A549 (cell line): ENCODE data around the gene CCDC34. TPM values are rescaled to one million over a fixed set of nuclear protein-coding genes. Genes with fewer than 3 reads are reported as not detected.
A peak's percentile ranks its signal among the peaks of the same experiment; 100 is the strongest.

ENCODE experiments used
- ATAC-seq, 2 experiments: fragments of 200-7000 bp in 1 of 2; fragments of >200 bp in 1 of 2; cut with Nextera tagmentation in 1 of 2; cut with Tn5 transposase in 1 of 2; 3 replicates each; pipeline versions ENCODE4 v1.8.0 to v1.9.1; 2018 to 2020; ENCODE audit warnings: mild to moderate bottlenecking in 1 of 2, moderate library complexity in 1 of 2
- CTCF ChIA-PET: fragments of 300-600 bp; sonication (Branson Sonifier 250); formaldehyde crosslinking; extraction: SDS; loops from one replicate; lab custom pipeline; 2021; ENCODE audit warnings: antibody characterized with exemption, inconsistent platforms; lab: Yijun Ruan, JAX
- POLR2A ChIA-PET: fragments of 350-600 bp; formaldehyde crosslinking; extraction: SDS; loops from one replicate; lab custom pipeline; 2021; ENCODE audit warnings: antibody characterized with exemption, inconsistent platforms; lab: Yijun Ruan, JAX
- DNase-seq, 2 experiments: peaks; one replicate each; pipeline versions ENCODE4 v3.0.0 to v3.0.0-alpha.2; 2011 to 2016; ENCODE audit warnings: low read depth in 1 of 2, low spot score in 1 of 2
- FAIRE-seq: peaks from 2 replicates; lab custom pipeline; 2011; peaks lifted over from hg19 to GRCh38; lab: Jason Lieb, UNC
- H3K27ac ChIP-seq, 2 experiments: fragments of >200 bp; sonication (Bioruptor Twin); formaldehyde crosslinking; 3 replicates each; pipeline ENCODE4 v1.5.1; 2016 to 2017
- H3K4me1 ChIP-seq: fragments of >200 bp; sonication (Bioruptor Twin); formaldehyde crosslinking; 3 replicates; pipeline ENCODE4 v1.6.1; 2016
- H3K4me2 ChIP-seq: fragments of >200 bp; sonication (Bioruptor Twin); formaldehyde crosslinking; 3 replicates; pipeline ENCODE4 v1.6.1; 2016
- H3K4me3 ChIP-seq: fragments of >200 bp; sonication (Bioruptor Twin); formaldehyde crosslinking; 3 replicates; pipeline ENCODE4 v1.5.1; 2016
- H3K9me3 ChIP-seq: fragments of >200 bp; sonication (Bioruptor Twin); formaldehyde crosslinking; 3 replicates; pipeline ENCODE4 v1.6.1; 2016
- ATOH8 ChIP-seq: fragments of 250-450 bp; sonication (Bioruptor Pico); IDR thresholded peaks from 2 replicates; pipeline ENCODE4 v1.5.0; 2020; ENCODE audit warnings: low read depth, mild to moderate bottlenecking, moderate library complexity
- CBX2 ChIP-seq: fragments of 200-600 bp; sonication (generic); IDR thresholded peaks from 2 replicates; pipeline ENCODE4 v1.6.1; 2016; ENCODE audit warnings: low read depth, mild to moderate bottlenecking, borderline replicate concordance
- CHD2 ChIP-seq: fragments of 150-350 bp; IDR thresholded peaks from 2 replicates; pipeline ENCODE4 v1.6.1; 2014; ENCODE audit warnings: low read length; ENCODE audit not compliant: partially characterized antibody
- E2F6 ChIP-seq: IDR thresholded peaks from 2 replicates; pipeline ENCODE4 v1.6.1; 2012; ENCODE audit warnings: low read depth, borderline replicate concordance
- EP300 ChIP-seq, 2 experiments: fragments of >200 bp; sonication (Bioruptor Twin); formaldehyde crosslinking; IDR thresholded peaks; 2 replicates in 1 of 2; 3 replicates in 1 of 2; pipeline ENCODE4 v1.6.1; 2016 to 2017
- FOSB ChIP-seq: fragments of 250-450 bp; sonication (Bioruptor Pico); IDR thresholded peaks from 2 replicates; pipeline ENCODE4 v1.5.0; 2020; ENCODE audit warnings: mild to moderate bottlenecking, moderate library complexity
- FOXS1 ChIP-seq: fragments of 250-450 bp; sonication (Bioruptor Pico); IDR thresholded peaks from 2 replicates; pipeline ENCODE4 v1.5.0; 2020; ENCODE audit warnings: mild to moderate bottlenecking, moderate library complexity
- GATA3 ChIP-seq: IDR thresholded peaks from 2 replicates; pipeline ENCODE4 v1.6.1; 2012; ENCODE audit warnings: borderline replicate concordance
- HES2 ChIP-seq: fragments of >200 bp; sonication (Bioruptor Twin); formaldehyde crosslinking; IDR thresholded peaks from 2 replicates; pipeline ENCODE4 v1.6.1; 2016
- JUN ChIP-seq, 2 experiments: fragments of >200 bp; sonication (Bioruptor Twin); formaldehyde crosslinking; IDR thresholded peaks; 2 replicates in 1 of 2; 3 replicates in 1 of 2; pipeline ENCODE4 v1.6.1; 2016 to 2017
- JUNB ChIP-seq: fragments of >200 bp; sonication (Bioruptor Twin); formaldehyde crosslinking; IDR thresholded peaks from 2 replicates; pipeline ENCODE4 v1.6.1; 2016
- KDM1A ChIP-seq: fragments of 200-600 bp; sonication (generic); IDR thresholded peaks from 2 replicates; pipeline ENCODE4 v1.6.1; 2016; ENCODE audit warnings: low read depth, mild to moderate bottlenecking
- NPAS2 ChIP-seq: fragments of 250-450 bp; sonication (Bioruptor Pico); IDR thresholded peaks from 2 replicates; pipeline ENCODE4 v1.8.0; 2022; ENCODE audit warnings: mild to moderate bottlenecking, moderate library complexity, borderline replicate concordance
- RAD21 ChIP-seq, 2 experiments: fragments of >200 bp in 1 of 2; sonication (Bioruptor Twin) in 1 of 2; formaldehyde crosslinking in 1 of 2; IDR thresholded peaks in 1 of 2; conservative IDR thresholded peaks in 1 of 2; 2 replicates in 1 of 2; 3 replicates in 1 of 2; pipeline ENCODE4 v1.6.1; 2012 to 2018; ENCODE audit warnings: inconsistent platforms in 1 of 2
- RARB ChIP-seq: fragments of 250-450 bp; sonication (Bioruptor Pico); IDR thresholded peaks from 2 replicates; pipeline ENCODE4 v1.8.0; 2021; ENCODE audit warnings: mild to moderate bottlenecking, moderate library complexity
- RNF2 ChIP-seq: fragments of 200-600 bp; sonication (generic); IDR thresholded peaks from 2 replicates; pipeline ENCODE4 v1.6.1; 2016; ENCODE audit warnings: low read depth, mild to moderate bottlenecking, antibody characterized with exemption, moderate library complexity, borderline replicate concordance
- SMC3 ChIP-seq: fragments of >200 bp; sonication (Bioruptor Twin); formaldehyde crosslinking; IDR thresholded peaks from 3 replicates; pipeline ENCODE4 v1.6.1; 2018; ENCODE audit warnings: inconsistent platforms
- TFCP2L1 ChIP-seq: fragments of 250-450 bp; sonication (Bioruptor Pico); IDR thresholded peaks from 2 replicates; pipeline ENCODE4 v1.5.0; 2021; ENCODE audit warnings: mild to moderate bottlenecking
- ZFP36 ChIP-seq: fragments of 450-650 bp; IDR thresholded peaks from 2 replicates; pipeline ENCODE4 v1.6.1; 2014; ENCODE audit warnings: borderline replicate concordance; ENCODE audit not compliant: partially characterized antibody
- ZSCAN20 ChIP-seq: fragments of 250-450 bp; sonication (Bioruptor Pico); IDR thresholded peaks from 2 replicates; pipeline ENCODE4 v1.8.0; 2022; ENCODE audit warnings: mild to moderate bottlenecking, moderate library complexity
- WGBS: methylation state at CpG from one replicate; pipeline ENCODE4 v1.1.6; 2017; ENCODE audit errors: missing lambda C conversion rate; 5-methylcytosine and 5-hydroxymethylcytosine counted together
- polyA plus RNA-seq, 4 experiments: library from polyadenylated mRNA; depleted of rRNA in 3 of 4; stranded (reverse); fragments of >200 nt; fragmentation: RNase III in 1 of 4; extraction: RNeasy Plus Mini Kit Qiagen cat#74134 plus additional on column Dnase treatment in 1 of 4; gene quantifications; 2 replicates in 3 of 4; 3 replicates in 1 of 4; pipeline ENCODE4 v1.2.3, GENCODE V29; 2011 to 2017
- TF ChIP-seq, protein P1 (sequence below): IDR thresholded peaks from 2 replicates; pipeline ENCODE4 v1.6.1; 2012
- TF ChIP-seq, protein P2 (sequence below): fragments of 200-600 bp; sonication (generic); IDR thresholded peaks from 2 replicates; pipeline ENCODE4 v1.6.1; 2016; ENCODE audit warnings: antibody characterized with exemption, mild to moderate bottlenecking, moderate library complexity

CCDC34 gene
- polyA plus RNA-seq, 2 of the 4 experiments (the other 2 are of a cell fraction) = 32.0 to 35.9 TPM

GRCh38 chr11:27349919-27350318, 13.1 kb downstream of the CCDC34 start:
- Histone ChIP-seq H3K4me2 (peak overlapping the region; percentile 86), H3K9me3 (no peaks in the 10 kb centered on the region), H3K4me3 (no peak overlapping the region), H3K4me1 (peaks cover 71% of the 10 kb centered on the region), H3K27ac (peak overlapping the region; percentile 70 to 79)
- DNase-seq (no peak), ATAC-seq (peak in 1 of 2 experiments; percentile 13; a peak in 1 of 6 replicates), FAIRE-seq (no peak)
- WGBS = 68% methylated on average over 2 of the region's 2 CpGs
- CTCF ChIA-PET = no interaction called here
- no peak for TF ChIP-seq RARB (CRISPR knock-in tag)
- TF ChIP-seq JUNB = 0 out of 2 replicates have a peak, but pooled peaks have one; percentile 4
- POLR2A ChIA-PET = interaction anchor here (1.0 kb wide), 1 partner anchor 123 kb away, joined by 3 read pairs; the partner anchor contains the start of gene LGR4

DNA sequence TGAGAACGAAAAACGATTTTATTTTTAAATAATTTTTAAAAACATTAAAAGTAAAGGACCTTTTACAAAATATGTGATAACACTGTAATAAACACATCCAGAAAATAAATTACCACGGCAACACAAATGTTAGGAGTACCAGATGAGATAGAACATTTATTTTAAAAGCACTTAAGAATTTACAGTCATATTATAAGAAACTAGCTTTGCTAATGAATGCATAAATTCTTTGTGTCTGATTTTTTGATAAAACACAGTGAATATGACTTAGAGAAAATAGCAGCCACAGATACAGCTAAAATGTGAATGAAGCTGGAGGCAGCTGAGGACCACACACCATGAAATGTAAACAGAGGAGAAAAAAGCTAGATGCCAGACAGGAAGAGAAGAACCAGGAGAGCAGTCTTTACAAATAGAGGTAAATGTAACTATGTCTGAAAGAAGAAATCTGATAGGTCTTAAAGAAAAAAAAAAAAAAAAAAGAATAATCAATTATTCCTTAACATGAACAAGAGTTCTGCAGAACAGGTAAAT, 14.6 kb downstream of the CCDC34 start:
- FAIRE-seq = peak; percentile 46
- peak in 1 of 2 experiments; percentile 57 for DNase-seq
- Histone ChIP-seq H3K9me3 (no peaks in the 10 kb centered on the region), H3K4me2 (peak overlapping the region; percentile 86), H3K4me1 (peaks cover 59% of the 10 kb centered on the region), H3K4me3 (peak overlapping the region; percentile 21; the same call in 2 of the 3 replicates), H3K27ac (peak overlapping the region; percentile 23 to 79; a peak in 4 of 6 replicates)
- ChIA-PET POLR2A (interaction anchor here (0.6 to 1.6 kb wide), 6 partner anchors 11 to 126 kb away, joined by 3 to 10 read pairs (median 4); partner anchors contain the start of genes CCDC34 and LGR4), CTCF (interaction anchor here (0.7 to 1.7 kb wide), 4 partner anchors 9 to 139 kb away, joined by 3 to 4 read pairs (median 4); no protein-coding TSS in a partner anchor)
- TF ChIP-seq SMC3 (peak; percentile 18; the same call in 1 of the 3 replicates), RAD21 (conservative IDR thresholded peaks at IDR 0.05 in 1 of 2, IDR thresholded peaks at IDR 0.05 in 1 of 2) (peak in 1 of 2 experiments; percentile 7; a peak in 1 of 5 replicates), JUN (IDR thresholded peaks at IDR 0.05) (0 out of 5 replicates have a peak, but pooled peaks of 1 of the 2 experiments have one; percentile 67), NPAS2 (CRISPR knock-in tag) (no peak), RNF2 (no peak), EP300 (IDR thresholded peaks at IDR 0.05) (peak in 1 of 2 experiments; percentile 63; a peak in 1 of 5 replicates), JUNB (0 out of 2 replicates have a peak, but pooled peaks have one; percentile 19), GATA3 (peak; percentile 52), HES2 (no peak), ZFP36 (no peak)
- TF ChIP-seq, protein P1, sequence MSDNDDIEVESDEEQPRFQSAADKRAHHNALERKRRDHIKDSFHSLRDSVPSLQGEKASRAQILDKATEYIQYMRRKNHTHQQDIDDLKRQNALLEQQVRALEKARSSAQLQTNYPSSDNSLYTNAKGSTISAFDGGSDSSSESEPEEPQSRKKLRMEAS = no peak
- 3% methylated on average over 3 of the region's 3 CpGs for WGBS
- peak; percentile 79 to 86; a peak in 5 of 6 replicates for ATAC-seq

DNA sequence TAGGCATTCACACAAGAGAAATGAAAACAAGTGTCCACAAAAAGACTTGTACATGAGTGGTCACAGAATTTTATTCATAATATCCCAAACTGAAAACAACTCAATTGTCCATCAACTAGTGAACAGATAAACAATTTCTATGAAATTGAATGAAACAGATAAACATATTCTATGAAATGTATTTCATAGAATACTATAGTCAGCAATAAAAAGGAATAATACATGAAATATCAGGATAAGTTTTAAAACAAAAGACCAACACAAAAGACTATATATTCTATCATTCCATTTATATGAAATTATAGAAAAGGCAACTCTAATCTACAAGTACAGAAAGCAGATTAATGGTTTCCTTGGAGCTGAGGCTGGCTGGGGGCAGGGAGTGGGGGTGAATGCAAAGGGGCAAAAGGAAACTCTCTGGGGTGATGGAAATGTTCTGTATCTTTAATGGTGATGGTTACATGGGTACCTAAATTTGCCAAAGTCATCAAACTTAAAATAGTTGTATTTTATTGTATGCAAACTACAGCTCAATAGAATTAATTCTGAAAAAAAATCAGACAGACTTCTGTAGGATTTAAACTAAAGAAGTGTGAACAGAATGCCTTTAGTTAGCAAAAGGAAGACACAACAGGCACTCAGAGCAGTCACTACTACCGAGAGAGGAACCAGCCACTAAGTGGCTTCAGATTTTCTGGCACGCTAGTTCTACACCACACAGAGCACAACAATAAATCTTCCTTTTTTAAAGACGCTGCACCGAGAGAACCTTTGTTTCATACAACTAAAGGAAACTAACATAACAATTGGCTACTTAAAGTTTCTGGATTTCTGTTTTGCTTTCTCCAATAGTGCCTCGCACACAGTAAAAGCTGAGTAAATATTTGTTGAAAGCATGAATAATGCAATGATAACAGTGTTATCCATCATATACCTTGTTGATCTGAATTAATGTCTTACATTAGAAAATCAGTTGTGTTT, 15.4 kb downstream of the CCDC34 start:
- H3K27ac ChIP-seq = peak overlapping the region; percentile 76 to 79
- POLR2A ChIA-PET = interaction anchor here (0.6 to 1.6 kb wide), 6 partner anchors 12 to 127 kb away, joined by 3 to 10 read pairs (median 4); partner anchors contain the start of genes CCDC34 and LGR4
- H3K4me3 ChIP-seq = peak overlapping the region; percentile 21; the same call in 2 of the 3 replicates
- FAIRE-seq (peak; percentile 76), DNase-seq (peak in 1 of 2 experiments; percentile 61), ATAC-seq (peak; percentile 88 to 90)
- peak overlapping the region; percentile 86 for H3K4me2 ChIP-seq
- H3K4me1 ChIP-seq = peaks cover 52% of the 10 kb centered on the region
- CTCF ChIA-PET = interaction anchor here (0.6 to 1.7 kb wide), 5 partner anchors 8 to 150 kb away, joined by 3 to 4 read pairs (median 3); no protein-coding TSS in a partner anchor
- no peaks in the 10 kb centered on the region for H3K9me3 ChIP-seq
- under 1% methylated on average over 5 of the region's 5 CpGs for WGBS
- TF ChIP-seq E2F6 (no peak), ZFP36 (no peak), FOSB (no peak), FOXS1 (CRISPR knock-in tag) (no peak), RARB (CRISPR knock-in tag) (no peak), TFCP2L1 (no peak), CHD2 (no peak), CBX2 (no peak), ATOH8 (CRISPR knock-in tag) (no peak), JUN (IDR thresholded peaks at IDR 0.05) (no peak), ZSCAN20 (no peak), KDM1A (0 out of 2 replicates have a peak, but pooled peaks have one; percentile 14)
- TF ChIP-seq, protein P2, sequence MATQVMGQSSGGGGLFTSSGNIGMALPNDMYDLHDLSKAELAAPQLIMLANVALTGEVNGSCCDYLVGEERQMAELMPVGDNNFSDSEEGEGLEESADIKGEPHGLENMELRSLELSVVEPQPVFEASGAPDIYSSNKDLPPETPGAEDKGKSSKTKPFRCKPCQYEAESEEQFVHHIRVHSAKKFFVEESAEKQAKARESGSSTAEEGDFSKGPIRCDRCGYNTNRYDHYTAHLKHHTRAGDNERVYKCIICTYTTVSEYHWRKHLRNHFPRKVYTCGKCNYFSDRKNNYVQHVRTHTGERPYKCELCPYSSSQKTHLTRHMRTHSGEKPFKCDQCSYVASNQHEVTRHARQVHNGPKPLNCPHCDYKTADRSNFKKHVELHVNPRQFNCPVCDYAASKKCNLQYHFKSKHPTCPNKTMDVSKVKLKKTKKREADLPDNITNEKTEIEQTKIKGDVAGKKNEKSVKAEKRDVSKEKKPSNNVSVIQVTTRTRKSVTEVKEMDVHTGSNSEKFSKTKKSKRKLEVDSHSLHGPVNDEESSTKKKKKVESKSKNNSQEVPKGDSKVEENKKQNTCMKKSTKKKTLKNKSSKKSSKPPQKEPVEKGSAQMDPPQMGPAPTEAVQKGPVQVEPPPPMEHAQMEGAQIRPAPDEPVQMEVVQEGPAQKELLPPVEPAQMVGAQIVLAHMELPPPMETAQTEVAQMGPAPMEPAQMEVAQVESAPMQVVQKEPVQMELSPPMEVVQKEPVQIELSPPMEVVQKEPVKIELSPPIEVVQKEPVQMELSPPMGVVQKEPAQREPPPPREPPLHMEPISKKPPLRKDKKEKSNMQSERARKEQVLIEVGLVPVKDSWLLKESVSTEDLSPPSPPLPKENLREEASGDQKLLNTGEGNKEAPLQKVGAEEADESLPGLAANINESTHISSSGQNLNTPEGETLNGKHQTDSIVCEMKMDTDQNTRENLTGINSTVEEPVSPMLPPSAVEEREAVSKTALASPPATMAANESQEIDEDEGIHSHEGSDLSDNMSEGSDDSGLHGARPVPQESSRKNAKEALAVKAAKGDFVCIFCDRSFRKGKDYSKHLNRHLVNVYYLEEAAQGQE = no peak
- TF ChIP-seq, protein P1 = no peak
